HG03565 (cell line): Measurements from ENCODE around the gene LRP3.

Source experiments
- ATAC-seq: cut with Tn5 transposase; IDR thresholded peaks from one replicate; pipeline ENCODE4 v1.9.1; 2021; ENCODE audit warnings: mild to moderate bottlenecking, moderate library complexity; ENCODE audit not compliant: unreplicated experiment

The LRP3 gene

GRCh38 chr19:33251076-33251475 is 56.9 kb downstream of the LRP3 start:
- ATAC-seq: no peak

- ATAC-seq: no peak
Observed at GRCh38 chr19:33251526-33252090, 57.5 kb downstream of the LRP3 start.

DNA sequence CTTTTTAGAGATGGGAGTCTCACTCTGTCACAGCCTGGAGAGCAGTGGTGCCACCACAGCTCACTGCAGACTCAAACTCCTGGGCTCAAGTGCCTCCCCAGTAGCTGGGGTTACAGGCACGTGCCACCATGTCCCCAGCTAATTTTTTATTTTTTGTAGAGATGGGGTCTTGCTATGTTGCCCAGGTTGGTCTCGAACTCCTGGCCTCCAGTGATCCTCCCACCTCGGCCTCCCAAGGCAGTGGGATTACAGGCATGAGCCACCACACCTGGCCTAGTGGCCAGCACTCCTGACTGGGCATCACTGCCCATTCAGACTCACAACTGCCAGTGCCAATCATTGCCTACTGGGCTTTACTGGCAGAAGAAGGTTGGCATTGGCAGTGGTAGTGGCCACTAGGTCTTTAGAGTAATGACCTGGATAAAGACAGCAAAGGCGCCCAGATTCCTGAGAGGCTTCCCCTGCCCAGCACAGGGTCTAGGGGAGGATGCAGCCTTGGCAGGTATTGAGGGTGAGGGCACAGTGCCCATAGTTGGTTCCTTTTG is 58.4 kb downstream of the LRP3 start:
- ATAC-seq: no peak

GRCh38 chr19:33252971-33253370 is 58.8 kb downstream of the LRP3 start:
- ATAC-seq: no peak

- no peak for ATAC-seq
Observed at GRCh38 chr19:33254245-33254824, 60.2 kb downstream of the LRP3 start.

- no peak for ATAC-seq
Observed at GRCh38 chr19:33255781-33256180, 61.7 kb downstream of the LRP3 start.

- no peak for ATAC-seq
Observed at GRCh38 chr19:33256261-33256660, 62.1 kb downstream of the LRP3 start.

DNA sequence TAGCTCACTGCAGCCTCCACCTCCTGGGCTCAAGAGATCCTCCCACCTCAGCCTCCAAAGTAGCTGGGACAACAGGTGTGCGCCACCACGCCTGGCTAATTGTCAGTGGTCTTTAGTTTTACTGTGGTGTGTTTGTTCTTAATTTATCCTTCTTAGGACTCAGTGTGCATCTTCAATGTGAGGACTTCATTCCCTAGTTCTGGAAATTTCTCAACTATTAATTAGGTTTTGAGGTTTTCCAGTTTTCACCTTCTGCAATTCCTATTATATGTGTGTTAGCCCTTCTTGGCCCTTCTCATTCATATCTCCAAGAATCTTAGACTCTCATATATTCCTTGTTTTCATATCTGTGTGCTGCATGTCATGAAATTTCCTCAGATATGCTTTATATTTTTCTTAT is 63.7 kb downstream of the LRP3 start:
- no peak for ATAC-seq
